Effector memory CD8-positive, alpha-beta T cell (primary cell): ENCODE data around the gene CDKN2D.
A peak's percentile ranks its signal among the peaks of the same experiment; 100 is the strongest.

Source experiments
- ATAC-seq: fragments of 150-1000 bp; cut with Tn5 transposase; replicated peaks from 2 replicates; pipeline ENCODE4 v1.10.0; 2021; ENCODE audit warnings: mild to moderate bottlenecking, moderate library complexity
- DNase-seq, 3 experiments: peaks; one replicate each; pipeline ENCODE4 v3.0.0; 2021
- H3K27ac Mint-ChIP-seq, 2 donors: one replicate each; pipeline ENCODE4 v1.8.0; 2022; ENCODE audit warnings: mild to moderate bottlenecking in 2 of 2, mixed read lengths in 2 of 2, moderate library complexity in 2 of 2
- H3K27me3 Mint-ChIP-seq, 2 donors: one replicate each; pipeline ENCODE4 v1.8.0; 2022; ENCODE audit warnings: mixed read lengths in 2 of 2
- H3K36me3 Mint-ChIP-seq: one replicate; pipeline ENCODE4 v1.8.0; 2022; ENCODE audit warnings: mild to moderate bottlenecking, moderate library complexity, mixed read lengths; ENCODE audit not compliant: insufficient read depth
- H3K4me1 Mint-ChIP-seq, 2 donors: one replicate each; pipeline ENCODE4 v1.8.0; 2022; ENCODE audit warnings: low read depth in 2 of 2, mixed read lengths in 2 of 2
- H3K4me3 Mint-ChIP-seq, 2 donors: one replicate each; pipeline ENCODE4 v1.8.0; 2022; ENCODE audit warnings: mild to moderate bottlenecking in 2 of 2, mixed read lengths in 2 of 2, moderate library complexity in 2 of 2
- H3K9me3 Mint-ChIP-seq, 2 donors: one replicate each; pipeline ENCODE4 v1.8.0; 2022; ENCODE audit warnings: mixed read lengths in 2 of 2

CDKN2D gene

GRCh38 chr19:10518444-10519361 is 50.1 kb downstream of the CDKN2D start:
- Mint-ChIP-seq H3K27ac (peak overlapping the region; percentile 89 to 98), H3K36me3 (peaks cover 77% of the 10 kb centered on the region), H3K27me3 (peaks cover 0 to under 1% of the 10 kb centered on the region in 2 donors), H3K4me3 (peak overlapping the region; percentile 97 to 98), H3K9me3 (no peaks in the 10 kb centered on the region), H3K4me1 (peaks cover 51 to 57% of the 10 kb centered on the region in 2 donors)
- ATAC-seq (peak; percentile 20), DNase-seq (peak; percentile 52 to 63 (median 57))

GRCh38 chr19:10517760-10518443 is 50.9 kb downstream of the CDKN2D start:
- Mint-ChIP-seq H3K27ac (peak overlapping the region; percentile 89 to 98), H3K27me3 (peaks cover 0 to 8% of the 10 kb centered on the region in 2 donors), H3K9me3 (no peaks in the 10 kb centered on the region), H3K4me3 (peak overlapping the region; percentile 97 to 98), H3K4me1 (peaks cover 55 to 59% of the 10 kb centered on the region in 2 donors), H3K36me3 (peaks cover 78% of the 10 kb centered on the region)
- DNase-seq = peak; percentile 49 to 53 (median 51)
- ATAC-seq = peak; percentile 31

- H3K36me3 Mint-ChIP-seq = peaks cover 78% of the 10 kb centered on the region
- peak in 2 of 3 experiments; percentile 39 to 44 for DNase-seq
- peak; percentile 9 for ATAC-seq
- H3K4me1 Mint-ChIP-seq = peaks cover 54 to 63% of the 10 kb centered on the region in 2 donors
- H3K9me3 Mint-ChIP-seq = no peaks in the 10 kb centered on the region
- peak within 1 kb of the TSS; percentile 97 to 98 for H3K4me3 Mint-ChIP-seq
- H3K27me3 Mint-ChIP-seq = peaks cover 0 to 9% of the 10 kb centered on the region in 2 donors
- peak within 1 kb of the TSS; percentile 89 to 98 for H3K27ac Mint-ChIP-seq
Measured at GRCh38 chr19:10517361-10517759, 51.4 kb downstream of the CDKN2D start, which contains the start of gene S1PR5. S1PR5 (minus strand) TSS chr19:10517447; CDS start chr19:10515011, 2,436 bp downstream.

- DNase-seq (peak in 2 of 3 experiments; percentile 31 to 41), ATAC-seq (peak; percentile 21)
- H3K4me3 Mint-ChIP-seq = peak overlapping the region; percentile 72 to 77
- H3K9me3 Mint-ChIP-seq = no peaks in the 10 kb centered on the region
- H3K36me3 Mint-ChIP-seq = peaks cover 79% of the 10 kb centered on the region
- H3K4me1 Mint-ChIP-seq = peaks cover 48 to 57% of the 10 kb centered on the region in 2 donors
- H3K27me3 Mint-ChIP-seq = peaks cover 0 to 9% of the 10 kb centered on the region in 2 donors
- peak overlapping the region; percentile 89 to 91 for H3K27ac Mint-ChIP-seq
Measured at GRCh38 chr19:10516671-10517286, 52.0 kb downstream of the CDKN2D start.
